Endothelial cell of umbilical vein (primary cell): ENCODE results near the gene CENPK. TPM values are rescaled to one million over a fixed set of nuclear protein-coding genes. Genes with fewer than 3 reads are reported as not detected.

Experiments used
- BruUV-seq: library from RNA; stranded (reverse); fragments of 400-500 nt; replicated peaks from 2 replicates; lab custom pipeline; 2021; lab: Mats Ljungman, UMichigan
- CTCF ChIA-PET: fragments of 300-600, 350-600 bp; sonication (Branson Sonifier 250); formaldehyde crosslinking; loops from one replicate; lab custom pipeline; 2021; ENCODE audit warnings: antibody characterized with exemption, inconsistent platforms; lab: Charles Lee
- POLR2A ChIA-PET: fragments of 300-600, 350-600 bp; sonication (Branson Sonifier 250); formaldehyde crosslinking; loops from one replicate; lab custom pipeline; 2021; ENCODE audit warnings: antibody characterized with exemption, inconsistent platforms; lab: Charles Lee
- DNase-seq: peaks from one replicate; pipeline ENCODE4 v3.0.0-alpha.2; 2011; ENCODE audit warnings: low read depth, low spot score
- FAIRE-seq: peaks from 2 replicates; lab custom pipeline; 2011; peaks lifted over from hg19 to GRCh38; lab: Jason Lieb, UNC
- H2AFZ ChIP-seq: 2 replicates; pipeline ENCODE4 v1.6.0; 2012; ENCODE audit warnings: low read depth, low read length, control low read depth, inconsistent platforms
- H3K27ac ChIP-seq: 2 replicates; pipeline ENCODE4 v1.5.1; 2011; ENCODE audit warnings: low read depth, mild to moderate bottlenecking, control low read depth, low read length, moderate library complexity; ENCODE audit not compliant: insufficient read depth
- H3K27me3 ChIP-seq, 2 experiments: 2 replicates each; pipeline versions ENCODE4 v1.6.0 to v1.6.1; 2011; ENCODE audit warnings: low read length in 2 of 2, mixed read lengths in 1 of 2; ENCODE audit not compliant: control insufficient read depth in 2 of 2, insufficient read depth in 2 of 2
- H3K36me3 ChIP-seq, 2 experiments: 2 replicates in 1 of 2; 3 replicates in 1 of 2; pipeline ENCODE4 v1.5.1; 2011; ENCODE audit warnings: low read length in 2 of 2, mild to moderate bottlenecking in 1 of 2, moderate library complexity in 1 of 2; ENCODE audit not compliant: control insufficient read depth in 2 of 2, insufficient read depth in 2 of 2; ENCODE audit errors: extremely low read depth in 1 of 2
- H3K4me1 ChIP-seq: 3 replicates; pipeline ENCODE4 v1.5.1; 2011; ENCODE audit warnings: mild to moderate bottlenecking, low read length; ENCODE audit not compliant: control insufficient read depth, insufficient read depth; ENCODE audit errors: extremely low read depth
- H3K4me2 ChIP-seq: 2 replicates; pipeline ENCODE4 v1.6.1; 2011; ENCODE audit warnings: low read length, control low read depth, mixed read lengths; ENCODE audit not compliant: insufficient read depth
- H3K4me3 ChIP-seq, 3 experiments: fragments of 200-600 bp in 1 of 3; sonication (generic), shearing (Covaris generic) in 1 of 3; replicated peaks in 1 of 3; 2 replicates each; pipeline ENCODE4 v1.5.1; 2011 to 2016; ENCODE audit warnings: control low read depth in 3 of 3, low read length in 3 of 3, mild to moderate bottlenecking in 2 of 3, inconsistent platforms in 1 of 3, low read depth in 1 of 3, moderate library complexity in 1 of 3; ENCODE audit not compliant: insufficient read depth in 1 of 3
- H3K79me2 ChIP-seq: 2 replicates; pipeline ENCODE4 v1.6.0; 2012; ENCODE audit warnings: low read length, inconsistent platforms; ENCODE audit not compliant: control insufficient read depth, insufficient read depth
- H3K9ac ChIP-seq: replicated peaks from 2 replicates; pipeline ENCODE3; 2011; ENCODE audit warnings: low read length, control low read depth; ENCODE audit not compliant: insufficient read depth; ENCODE audit errors: extremely low read depth
- H3K9me1 ChIP-seq: replicated peaks from 3 replicates; pipeline ENCODE4 v1.6.0; 2011; ENCODE audit warnings: mild to moderate bottlenecking, low read length; ENCODE audit not compliant: control insufficient read depth, insufficient read depth; ENCODE audit errors: extremely low read depth
- H3K9me3 ChIP-seq: replicated peaks from 2 replicates; pipeline ENCODE4 v1.5.1; 2012; ENCODE audit warnings: low read length, inconsistent platforms; ENCODE audit not compliant: control insufficient read depth, insufficient read depth
- H4K20me1 ChIP-seq: replicated peaks from 2 replicates; pipeline ENCODE3; 2011; ENCODE audit warnings: mild to moderate bottlenecking, low read length; ENCODE audit not compliant: control insufficient read depth, insufficient read depth; ENCODE audit errors: extremely low read depth
- EZH2 ChIP-seq: IDR thresholded peaks from 2 replicates; pipeline ENCODE4 v1.6.1; 2012; ENCODE audit warnings: borderline replicate concordance, low read depth, mild to moderate bottlenecking, moderate library complexity, low read length, inconsistent platforms; ENCODE audit not compliant: severe bottlenecking
- FOS ChIP-seq: IDR thresholded peaks from 2 replicates; pipeline ENCODE4 v1.6.1; 2011; ENCODE audit warnings: mild to moderate bottlenecking, low read length, moderate library complexity, borderline replicate concordance; ENCODE audit not compliant: insufficient read depth
- GATA2 ChIP-seq: IDR thresholded peaks from 2 replicates; pipeline ENCODE4 v1.7.0; 2011; ENCODE audit warnings: low read depth, mild to moderate bottlenecking, moderate library complexity, mixed read lengths, low read length; ENCODE audit not compliant: insufficient read length, insufficient read depth
- JUN ChIP-seq: IDR thresholded peaks from 2 replicates; pipeline ENCODE4 v1.6.1; 2011; ENCODE audit warnings: borderline replicate concordance, low read depth; ENCODE audit not compliant: insufficient read length, insufficient read depth
- MYC ChIP-seq: IDR thresholded peaks from one replicate; pipeline ENCODE4 v1.6.1; 2011; ENCODE audit warnings: mild to moderate bottlenecking, low read depth, low read length
- POLR2A ChIP-seq: IDR thresholded peaks from 2 replicates; pipeline ENCODE4 v1.6.1; 2012; ENCODE audit warnings: low read depth, mild to moderate bottlenecking, control low read depth, low read length
- POLR2AphosphoS5 ChIP-seq: IDR thresholded peaks from 2 replicates; pipeline ENCODE4 v1.6.1; 2012; ENCODE audit warnings: low read depth, mild to moderate bottlenecking, control low read depth, low read length, moderate library complexity; ENCODE audit not compliant: insufficient read depth
- dilution Hi-C: fragments of 300-500 bp; cut with MboI; formaldehyde crosslinking; loops from one replicate; pipeline ENCODE4 v1.15.0; 2019; ENCODE audit warnings: low sequenced_read_pairs; ENCODE audit not compliant: extremely low pct_ligation_motif_present
- intact Hi-C: fragments of 100-400 bp; cut with micrococcal nuclease; formaldehyde crosslinking; loops from one replicate; pipeline ENCODE4 v1.10.0; 2022
- polyA plus RNA-seq, 4 experiments: library from polyadenylated mRNA; depleted of rRNA in 3 of 4; stranded (reverse) in 3 of 4; unstranded in 1 of 4; fragments of >200 nt; gene quantifications; 2 replicates each; pipeline versions ENCODE4 v1.2.1 to v1.2.3, GENCODE V29; 2011 to 2012; ENCODE audit warnings: missing spikeins in 1 of 4
- total RNA-seq: library from RNA; stranded (reverse); gene quantifications from 2 replicates; pipeline ENCODE4 v1.2.3, GENCODE V29; 2021
- TF ChIP-seq, protein P1 (sequence below): IDR thresholded peaks from 2 replicates; pipeline ENCODE4 v1.6.1; 2011; ENCODE audit not compliant: insufficient read depth, insufficient read length
- TF ChIP-seq, protein P2 (sequence below), 2 donors: IDR thresholded peaks; 1 replicate in 1 of 2; 2 replicates in 1 of 2; pipeline ENCODE4 v1.5.1; 2011; ENCODE audit warnings: low read length in 2 of 2, mild to moderate bottlenecking in 2 of 2, moderate library complexity in 2 of 2, control low read depth in 1 of 2, inconsistent platforms in 1 of 2, low read depth in 1 of 2; ENCODE audit not compliant: insufficient read depth in 1 of 2; ENCODE audit errors: extremely low read depth in 1 of 2

The CENPK gene
- total and polyA plus RNA-seq, 2 donors (not counting 3 experiments of a cell fraction or from before 2014, with no cell fraction given) = 8.0 to 50.7 TPM

DNA sequence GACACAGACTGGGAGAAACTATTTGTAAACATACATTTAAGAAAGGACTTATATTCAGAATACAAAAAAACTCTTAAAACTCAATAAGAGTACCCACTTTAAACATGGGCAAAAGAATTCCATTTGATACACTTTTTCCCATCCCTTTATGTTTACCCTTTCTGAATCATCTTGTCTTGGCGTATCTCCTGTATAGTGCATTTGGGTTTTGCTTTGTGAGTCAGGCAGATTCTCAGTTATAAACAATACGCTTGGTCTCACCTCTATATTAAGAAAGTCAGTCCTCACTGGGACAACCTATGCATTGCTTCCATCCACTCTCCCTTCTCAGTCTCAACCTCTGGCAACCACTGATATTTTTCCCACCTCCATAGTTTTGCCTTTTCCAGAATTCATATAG lies 54.0 kb downstream of the CENPK start:
- no peak overlapping the region for H3K9ac ChIP-seq
- dilution Hi-C loops (no loop called here), intact Hi-C loops (no loop called here)
- no peak for FAIRE-seq
- no peak for TF ChIP-seq POLR2AphosphoS5
- TF ChIP-seq GATA2 = no peak
- TF ChIP-seq FOS = no peak
- TF ChIP-seq, protein P1, sequence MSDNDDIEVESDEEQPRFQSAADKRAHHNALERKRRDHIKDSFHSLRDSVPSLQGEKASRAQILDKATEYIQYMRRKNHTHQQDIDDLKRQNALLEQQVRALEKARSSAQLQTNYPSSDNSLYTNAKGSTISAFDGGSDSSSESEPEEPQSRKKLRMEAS = no peak
- no peak for TF ChIP-seq POLR2A
- TF ChIP-seq EZH2 = no peak
- no peak for TF ChIP-seq JUN
- TF ChIP-seq MYC = no peak
- TF ChIP-seq, protein P2, sequence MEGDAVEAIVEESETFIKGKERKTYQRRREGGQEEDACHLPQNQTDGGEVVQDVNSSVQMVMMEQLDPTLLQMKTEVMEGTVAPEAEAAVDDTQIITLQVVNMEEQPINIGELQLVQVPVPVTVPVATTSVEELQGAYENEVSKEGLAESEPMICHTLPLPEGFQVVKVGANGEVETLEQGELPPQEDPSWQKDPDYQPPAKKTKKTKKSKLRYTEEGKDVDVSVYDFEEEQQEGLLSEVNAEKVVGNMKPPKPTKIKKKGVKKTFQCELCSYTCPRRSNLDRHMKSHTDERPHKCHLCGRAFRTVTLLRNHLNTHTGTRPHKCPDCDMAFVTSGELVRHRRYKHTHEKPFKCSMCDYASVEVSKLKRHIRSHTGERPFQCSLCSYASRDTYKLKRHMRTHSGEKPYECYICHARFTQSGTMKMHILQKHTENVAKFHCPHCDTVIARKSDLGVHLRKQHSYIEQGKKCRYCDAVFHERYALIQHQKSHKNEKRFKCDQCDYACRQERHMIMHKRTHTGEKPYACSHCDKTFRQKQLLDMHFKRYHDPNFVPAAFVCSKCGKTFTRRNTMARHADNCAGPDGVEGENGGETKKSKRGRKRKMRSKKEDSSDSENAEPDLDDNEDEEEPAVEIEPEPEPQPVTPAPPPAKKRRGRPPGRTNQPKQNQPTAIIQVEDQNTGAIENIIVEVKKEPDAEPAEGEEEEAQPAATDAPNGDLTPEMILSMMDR (IDR thresholded peaks at IDR 0.05; ENCODE audit: extremely low read depth in 1 of 2, insufficient read depth in 1 of 2, low read depth in 1 of 2, low read length in 2 of 2) = no peak
- ChIA-PET CTCF (no interaction called here), POLR2A (no interaction called here)
- H3K27me3 ChIP-seq = no peaks in the 10 kb centered on the region
- no peaks in the 10 kb centered on the region for H3K4me1 ChIP-seq
- H3K79me2 ChIP-seq = no peaks in the 10 kb centered on the region
- H3K36me3 ChIP-seq = no peaks in the 10 kb centered on the region
- DNase-seq = no peak
- H4K20me1 ChIP-seq = no peaks in the 10 kb centered on the region
- H3K9me1 ChIP-seq = no peaks in the 10 kb centered on the region
- H3K9me3 ChIP-seq = no peaks in the 10 kb centered on the region
- H2AFZ ChIP-seq = no peak overlapping the region
- no peak overlapping the region for H3K4me2 ChIP-seq
- BruUV-seq = no TSS peak
- H3K4me3 ChIP-seq = no peak overlapping the region
- no peak overlapping the region for H3K27ac ChIP-seq
